ENCODE results near the gene TMC3. TPM values are rescaled to one million over a fixed set of nuclear protein-coding genes. Genes with fewer than 3 reads are reported as not detected.

Gene TMC3
- total and polyA plus RNA-seq, 4 donors = 0.02 to 0.13 TPM; not detected in 2

DNA sequence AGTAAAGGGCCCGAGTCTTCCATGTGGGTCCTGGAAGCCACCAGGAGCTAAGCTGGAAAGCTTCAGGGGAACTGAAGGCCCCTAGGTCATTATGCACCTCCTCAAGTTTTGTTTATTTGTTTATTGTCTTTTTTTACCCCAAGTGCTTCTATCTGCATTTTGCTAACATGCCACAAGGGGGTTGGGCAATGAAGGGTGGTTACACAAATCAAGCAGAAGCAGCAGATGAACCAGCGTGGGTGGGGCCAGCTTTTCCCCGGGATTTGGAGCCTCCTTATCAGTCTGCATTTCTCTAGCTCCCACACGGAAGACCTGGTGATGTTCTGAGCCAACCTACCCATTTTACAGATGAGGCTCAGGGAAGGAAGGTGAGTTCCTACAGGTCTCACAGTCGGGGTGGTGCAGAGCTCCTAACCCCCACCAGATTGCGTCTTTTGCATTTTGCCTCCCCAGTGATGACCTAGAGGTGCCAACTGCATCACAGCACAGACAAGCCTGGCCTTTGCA is 16.8 kb downstream of the TMC3 start:
- no peak overlapping the region for H3K27ac ChIP-seq (ENCODE audit: low read depth in 1 of 2, low read length in 2 of 2)
- peaks cover 0 to 6% (median 2%) of the 10 kb centered on the region in 4 donors for H3K36me3 ChIP-seq (ENCODE audit: control insufficient read depth in 4 of 4, insufficient read depth in 3 of 4, low read depth in 1 of 4, low read length in 3 of 4)
- H3K4me3 ChIP-seq (ENCODE audit: low read depth in 1 of 3, low read length in 3 of 3) = no peak overlapping the region
- WGBS = 83% methylated on average over 6 of the region's 6 CpGs
- no peaks in the 10 kb centered on the region for H3K9me3 ChIP-seq (ENCODE audit: control insufficient read depth in 4 of 4, low read length in 3 of 4)
- no peak for DNase-seq (ENCODE audit: low spot score)
- no peak overlapping the region for H3K9ac ChIP-seq (ENCODE audit: low read depth in 1 of 2, low read length in 2 of 2)
- no peaks in the 10 kb centered on the region for H3K27me3 ChIP-seq (ENCODE audit: control insufficient read depth in 4 of 4, insufficient read depth in 4 of 4, low read length in 3 of 4)
- no peak for TF ChIP-seq NR2F2 (IDR thresholded peaks at IDR 0.05)
- TF ChIP-seq ZBTB33 (IDR thresholded peaks at IDR 0.05) = no peak
- TF ChIP-seq, protein P1, sequence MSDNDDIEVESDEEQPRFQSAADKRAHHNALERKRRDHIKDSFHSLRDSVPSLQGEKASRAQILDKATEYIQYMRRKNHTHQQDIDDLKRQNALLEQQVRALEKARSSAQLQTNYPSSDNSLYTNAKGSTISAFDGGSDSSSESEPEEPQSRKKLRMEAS (IDR thresholded peaks at IDR 0.05) = no peak
- peak in 1 of 2 donors; percentile 58 for TF ChIP-seq RAD21 (IDR thresholded peaks at IDR 0.05)
- TF ChIP-seq, protein P2, sequence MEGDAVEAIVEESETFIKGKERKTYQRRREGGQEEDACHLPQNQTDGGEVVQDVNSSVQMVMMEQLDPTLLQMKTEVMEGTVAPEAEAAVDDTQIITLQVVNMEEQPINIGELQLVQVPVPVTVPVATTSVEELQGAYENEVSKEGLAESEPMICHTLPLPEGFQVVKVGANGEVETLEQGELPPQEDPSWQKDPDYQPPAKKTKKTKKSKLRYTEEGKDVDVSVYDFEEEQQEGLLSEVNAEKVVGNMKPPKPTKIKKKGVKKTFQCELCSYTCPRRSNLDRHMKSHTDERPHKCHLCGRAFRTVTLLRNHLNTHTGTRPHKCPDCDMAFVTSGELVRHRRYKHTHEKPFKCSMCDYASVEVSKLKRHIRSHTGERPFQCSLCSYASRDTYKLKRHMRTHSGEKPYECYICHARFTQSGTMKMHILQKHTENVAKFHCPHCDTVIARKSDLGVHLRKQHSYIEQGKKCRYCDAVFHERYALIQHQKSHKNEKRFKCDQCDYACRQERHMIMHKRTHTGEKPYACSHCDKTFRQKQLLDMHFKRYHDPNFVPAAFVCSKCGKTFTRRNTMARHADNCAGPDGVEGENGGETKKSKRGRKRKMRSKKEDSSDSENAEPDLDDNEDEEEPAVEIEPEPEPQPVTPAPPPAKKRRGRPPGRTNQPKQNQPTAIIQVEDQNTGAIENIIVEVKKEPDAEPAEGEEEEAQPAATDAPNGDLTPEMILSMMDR (IDR thresholded peaks at IDR 0.05; ENCODE audit: low read depth, low read length, missing input control) = peak; percentile 6
- TF ChIP-seq YY1 (IDR thresholded peaks at IDR 0.05) = no peak
- TF ChIP-seq EGR1 (IDR thresholded peaks at IDR 0.05; ENCODE audit: low read depth in 2 of 2) = no peak
- TF ChIP-seq SP1 (IDR thresholded peaks at IDR 0.05) = no peak
- TF ChIP-seq TAF1 (conservative IDR thresholded peaks at IDR 0.05) = no peak
- TF ChIP-seq GABPA (IDR thresholded peaks at IDR 0.05 in 1 of 2, conservative IDR thresholded peaks at IDR 0.05 in 1 of 2) = no peak
- TF ChIP-seq, protein P3, sequence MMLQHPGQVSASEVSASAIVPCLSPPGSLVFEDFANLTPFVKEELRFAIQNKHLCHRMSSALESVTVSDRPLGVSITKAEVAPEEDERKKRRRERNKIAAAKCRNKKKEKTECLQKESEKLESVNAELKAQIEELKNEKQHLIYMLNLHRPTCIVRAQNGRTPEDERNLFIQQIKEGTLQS (IDR thresholded peaks at IDR 0.05) = no peak
- TF ChIP-seq FOXA1 (IDR thresholded peaks at IDR 0.05) = no peak
- no peaks in the 10 kb centered on the region for H3K4me1 ChIP-seq (ENCODE audit: control insufficient read depth in 4 of 4, insufficient read depth in 4 of 4, low read length in 3 of 4)

DNA sequence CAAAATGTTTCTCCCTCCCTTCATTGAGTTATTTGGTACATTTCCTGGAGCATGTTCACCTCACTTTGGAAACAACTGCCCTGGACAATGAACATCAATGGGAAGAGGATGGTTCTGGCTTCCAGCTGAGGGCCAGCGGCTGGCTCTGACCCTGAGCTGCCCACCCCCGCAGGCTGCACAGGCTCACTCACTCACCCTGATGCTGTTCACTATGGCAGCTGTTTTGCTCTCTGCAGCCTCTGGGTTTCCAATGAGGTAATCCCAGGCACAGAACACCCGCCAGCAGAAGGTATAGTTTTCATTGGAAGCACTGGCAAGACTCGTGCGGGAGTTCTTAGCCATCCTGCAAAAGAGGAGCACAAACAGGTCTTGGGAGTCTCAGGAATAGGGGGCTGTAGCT is 17.8 kb downstream of the TMC3 start:
- WGBS = 94% methylated on average over 5 of the region's 5 CpGs
- no peak for DNase-seq (ENCODE audit: low spot score)
- no peak overlapping the region for H3K27ac ChIP-seq (ENCODE audit: low read depth in 1 of 2, low read length in 2 of 2)

More for the DNA sequence above, 17.8 kb downstream of the TMC3 start:
- TF ChIP-seq FOXA2 (IDR thresholded peaks at IDR 0.05) = no peak
- TF ChIP-seq FOXA1 (IDR thresholded peaks at IDR 0.05) = no peak
- TF ChIP-seq, protein P4, sequence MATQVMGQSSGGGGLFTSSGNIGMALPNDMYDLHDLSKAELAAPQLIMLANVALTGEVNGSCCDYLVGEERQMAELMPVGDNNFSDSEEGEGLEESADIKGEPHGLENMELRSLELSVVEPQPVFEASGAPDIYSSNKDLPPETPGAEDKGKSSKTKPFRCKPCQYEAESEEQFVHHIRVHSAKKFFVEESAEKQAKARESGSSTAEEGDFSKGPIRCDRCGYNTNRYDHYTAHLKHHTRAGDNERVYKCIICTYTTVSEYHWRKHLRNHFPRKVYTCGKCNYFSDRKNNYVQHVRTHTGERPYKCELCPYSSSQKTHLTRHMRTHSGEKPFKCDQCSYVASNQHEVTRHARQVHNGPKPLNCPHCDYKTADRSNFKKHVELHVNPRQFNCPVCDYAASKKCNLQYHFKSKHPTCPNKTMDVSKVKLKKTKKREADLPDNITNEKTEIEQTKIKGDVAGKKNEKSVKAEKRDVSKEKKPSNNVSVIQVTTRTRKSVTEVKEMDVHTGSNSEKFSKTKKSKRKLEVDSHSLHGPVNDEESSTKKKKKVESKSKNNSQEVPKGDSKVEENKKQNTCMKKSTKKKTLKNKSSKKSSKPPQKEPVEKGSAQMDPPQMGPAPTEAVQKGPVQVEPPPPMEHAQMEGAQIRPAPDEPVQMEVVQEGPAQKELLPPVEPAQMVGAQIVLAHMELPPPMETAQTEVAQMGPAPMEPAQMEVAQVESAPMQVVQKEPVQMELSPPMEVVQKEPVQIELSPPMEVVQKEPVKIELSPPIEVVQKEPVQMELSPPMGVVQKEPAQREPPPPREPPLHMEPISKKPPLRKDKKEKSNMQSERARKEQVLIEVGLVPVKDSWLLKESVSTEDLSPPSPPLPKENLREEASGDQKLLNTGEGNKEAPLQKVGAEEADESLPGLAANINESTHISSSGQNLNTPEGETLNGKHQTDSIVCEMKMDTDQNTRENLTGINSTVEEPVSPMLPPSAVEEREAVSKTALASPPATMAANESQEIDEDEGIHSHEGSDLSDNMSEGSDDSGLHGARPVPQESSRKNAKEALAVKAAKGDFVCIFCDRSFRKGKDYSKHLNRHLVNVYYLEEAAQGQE (IDR thresholded peaks at IDR 0.05) = no peak
- TF ChIP-seq, protein P1 (IDR thresholded peaks at IDR 0.05) = no peak
- no peak for TF ChIP-seq RXRA (IDR thresholded peaks at IDR 0.05)
- TF ChIP-seq, protein P3 (IDR thresholded peaks at IDR 0.05) = no peak
- TF ChIP-seq YY1 (IDR thresholded peaks at IDR 0.05) = no peak
- TF ChIP-seq HNF4A (conservative IDR thresholded peaks at IDR 0.05) = no peak
- no peak for TF ChIP-seq JUND (IDR thresholded peaks at IDR 0.05)
- no peaks in the 10 kb centered on the region for H3K27me3 ChIP-seq (ENCODE audit: control insufficient read depth in 4 of 4, insufficient read depth in 4 of 4, low read length in 3 of 4)
- no peaks in the 10 kb centered on the region for H3K36me3 ChIP-seq (ENCODE audit: control insufficient read depth in 4 of 4, insufficient read depth in 3 of 4, low read depth in 1 of 4, low read length in 3 of 4)
- H3K9me3 ChIP-seq (ENCODE audit: control insufficient read depth in 4 of 4, low read length in 3 of 4) = no peaks in the 10 kb centered on the region
- no peak overlapping the region for H3K9ac ChIP-seq (ENCODE audit: low read depth in 1 of 2, low read length in 2 of 2)
- no peak overlapping the region for H3K4me3 ChIP-seq (ENCODE audit: low read depth in 1 of 3, low read length in 3 of 3)
- H3K4me1 ChIP-seq (ENCODE audit: control insufficient read depth in 4 of 4, insufficient read depth in 4 of 4, low read length in 3 of 4) = no peaks in the 10 kb centered on the region
